ENCODE results near the gene ARFGAP1.

DNA sequence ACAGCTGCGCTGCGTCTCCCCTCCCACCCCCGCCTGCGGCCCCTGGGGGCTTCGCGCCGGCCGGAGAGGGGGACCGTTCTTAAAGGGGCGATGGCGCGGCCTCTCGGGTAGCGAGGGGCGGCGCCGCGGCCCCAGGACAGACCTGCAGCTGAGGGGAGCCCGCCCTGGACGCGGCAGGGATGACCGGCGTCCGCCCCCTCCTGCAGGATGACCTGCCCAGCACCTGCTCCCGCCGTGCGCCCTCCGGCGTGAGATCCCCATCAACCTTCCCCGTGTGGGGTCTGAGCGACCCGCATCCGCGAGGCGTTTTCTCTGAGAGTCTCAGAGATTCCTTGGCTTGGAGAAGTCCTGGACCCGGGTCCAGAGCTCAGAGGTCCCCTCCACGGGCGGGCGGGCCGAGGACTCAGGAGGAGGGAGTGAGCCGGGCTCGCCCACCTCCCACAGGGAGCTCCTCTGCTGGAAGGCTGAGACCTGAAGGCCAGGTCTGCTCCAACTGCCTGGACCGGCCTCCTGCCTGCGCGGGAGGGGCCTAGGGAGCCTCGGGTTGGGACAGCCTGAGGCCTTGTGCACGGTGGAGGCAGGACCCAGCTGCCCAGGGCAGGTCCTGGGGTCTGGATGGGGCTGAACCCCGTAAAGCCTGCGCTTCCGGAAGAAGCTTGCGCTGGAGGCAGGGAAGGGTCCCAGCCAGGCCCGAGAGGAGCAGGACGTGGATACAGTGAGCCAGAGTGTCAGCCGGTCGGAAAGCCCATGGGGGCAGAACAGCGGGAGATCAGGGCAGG is 17.8 kb upstream of the ARFGAP1 start:
- TF ChIP-seq, protein P1, sequence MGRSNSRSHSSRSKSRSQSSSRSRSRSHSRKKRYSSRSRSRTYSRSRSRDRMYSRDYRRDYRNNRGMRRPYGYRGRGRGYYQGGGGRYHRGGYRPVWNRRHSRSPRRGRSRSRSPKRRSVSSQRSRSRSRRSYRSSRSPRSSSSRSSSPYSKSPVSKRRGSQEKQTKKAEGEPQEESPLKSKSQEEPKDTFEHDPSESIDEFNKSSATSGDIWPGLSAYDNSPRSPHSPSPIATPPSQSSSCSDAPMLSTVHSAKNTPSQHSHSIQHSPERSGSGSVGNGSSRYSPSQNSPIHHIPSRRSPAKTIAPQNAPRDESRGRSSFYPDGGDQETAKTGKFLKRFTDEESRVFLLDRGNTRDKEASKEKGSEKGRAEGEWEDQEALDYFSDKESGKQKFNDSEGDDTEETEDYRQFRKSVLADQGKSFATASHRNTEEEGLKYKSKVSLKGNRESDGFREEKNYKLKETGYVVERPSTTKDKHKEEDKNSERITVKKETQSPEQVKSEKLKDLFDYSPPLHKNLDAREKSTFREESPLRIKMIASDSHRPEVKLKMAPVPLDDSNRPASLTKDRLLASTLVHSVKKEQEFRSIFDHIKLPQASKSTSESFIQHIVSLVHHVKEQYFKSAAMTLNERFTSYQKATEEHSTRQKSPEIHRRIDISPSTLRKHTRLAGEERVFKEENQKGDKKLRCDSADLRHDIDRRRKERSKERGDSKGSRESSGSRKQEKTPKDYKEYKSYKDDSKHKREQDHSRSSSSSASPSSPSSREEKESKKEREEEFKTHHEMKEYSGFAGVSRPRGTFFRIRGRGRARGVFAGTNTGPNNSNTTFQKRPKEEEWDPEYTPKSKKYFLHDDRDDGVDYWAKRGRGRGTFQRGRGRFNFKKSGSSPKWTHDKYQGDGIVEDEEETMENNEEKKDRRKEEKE (IDR thresholded peaks at IDR 0.05), result no peak
- TF ChIP-seq TAF1 (IDR thresholded peaks at IDR 0.05; ENCODE audit: borderline replicate concordance, low read depth, low read length) (no peak), CREB1 (IDR thresholded peaks at IDR 0.05; ENCODE audit: low read depth) (no peak), SMAD5 (IDR thresholded peaks at IDR 0.05; ENCODE audit: low read depth) (no peak)
- TF ChIP-seq, protein P2, sequence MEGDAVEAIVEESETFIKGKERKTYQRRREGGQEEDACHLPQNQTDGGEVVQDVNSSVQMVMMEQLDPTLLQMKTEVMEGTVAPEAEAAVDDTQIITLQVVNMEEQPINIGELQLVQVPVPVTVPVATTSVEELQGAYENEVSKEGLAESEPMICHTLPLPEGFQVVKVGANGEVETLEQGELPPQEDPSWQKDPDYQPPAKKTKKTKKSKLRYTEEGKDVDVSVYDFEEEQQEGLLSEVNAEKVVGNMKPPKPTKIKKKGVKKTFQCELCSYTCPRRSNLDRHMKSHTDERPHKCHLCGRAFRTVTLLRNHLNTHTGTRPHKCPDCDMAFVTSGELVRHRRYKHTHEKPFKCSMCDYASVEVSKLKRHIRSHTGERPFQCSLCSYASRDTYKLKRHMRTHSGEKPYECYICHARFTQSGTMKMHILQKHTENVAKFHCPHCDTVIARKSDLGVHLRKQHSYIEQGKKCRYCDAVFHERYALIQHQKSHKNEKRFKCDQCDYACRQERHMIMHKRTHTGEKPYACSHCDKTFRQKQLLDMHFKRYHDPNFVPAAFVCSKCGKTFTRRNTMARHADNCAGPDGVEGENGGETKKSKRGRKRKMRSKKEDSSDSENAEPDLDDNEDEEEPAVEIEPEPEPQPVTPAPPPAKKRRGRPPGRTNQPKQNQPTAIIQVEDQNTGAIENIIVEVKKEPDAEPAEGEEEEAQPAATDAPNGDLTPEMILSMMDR (IDR thresholded peaks at IDR 0.05 in 2 of 3, conservative IDR thresholded peaks at IDR 0.05 in 1 of 3; ENCODE audit: control insufficient read depth in 2 of 3, extremely low read depth in 1 of 3, insufficient read depth in 1 of 3, low read depth in 3 of 3, low read length in 3 of 3), result no peak

Data from GM12878 (cell line).